Keratinocyte (primary cell): ENCODE data around the gene BRD1. TPM values are rescaled to one million over a fixed set of nuclear protein-coding genes. Genes with fewer than 3 reads are reported as not detected.

Experiments
- DNase-seq: peaks from one replicate; pipeline ENCODE4 v3.0.0-alpha.2; 2011; ENCODE audit warnings: low read depth, missing footprints, low spot score
- FAIRE-seq: peaks from 2 replicates; lab custom pipeline; 2011; peaks lifted over from hg19 to GRCh38; lab: Jason Lieb, UNC
- H2AFZ ChIP-seq: 2 replicates; pipeline ENCODE4 v1.6.0; 2012; ENCODE audit warnings: low read length, control low read depth, inconsistent platforms; ENCODE audit not compliant: control insufficient read depth
- H3K27ac ChIP-seq: 2 replicates; pipeline ENCODE4 v1.5.1; 2011; ENCODE audit warnings: low read length; ENCODE audit not compliant: control insufficient read depth, insufficient read depth
- H3K27me3 ChIP-seq: 3 replicates; pipeline ENCODE4 v1.6.0; 2011; ENCODE audit warnings: low read length; ENCODE audit not compliant: control insufficient read depth, insufficient read depth; ENCODE audit errors: extremely low read depth
- H3K36me3 ChIP-seq, 2 experiments: 2 replicates in 1 of 2; 3 replicates in 1 of 2; pipeline ENCODE4 v1.5.1; 2011; ENCODE audit warnings: low read length in 2 of 2, mild to moderate bottlenecking in 1 of 2; ENCODE audit not compliant: control insufficient read depth in 2 of 2, insufficient read depth in 2 of 2; ENCODE audit errors: extremely low read depth in 1 of 2
- H3K4me1 ChIP-seq: 3 replicates; pipeline ENCODE4 v1.5.1; 2011; ENCODE audit warnings: low read length; ENCODE audit not compliant: control insufficient read depth, insufficient read depth; ENCODE audit errors: extremely low read depth
- H3K4me2 ChIP-seq: 3 replicates; pipeline ENCODE4 v1.6.0; 2011; ENCODE audit warnings: low read depth, low read length; ENCODE audit not compliant: control insufficient read depth, insufficient read depth; ENCODE audit errors: extremely low read depth
- H3K4me3 ChIP-seq, 3 experiments: fragments of 200-600 bp in 1 of 3; sonication (generic) in 1 of 3; 2 replicates in 2 of 3; 3 replicates in 1 of 3; pipeline ENCODE4 v1.5.1; 2011 to 2016; ENCODE audit warnings: low read length in 3 of 3, mild to moderate bottlenecking in 3 of 3, control low read depth in 2 of 3, inconsistent platforms in 1 of 3, low read depth in 1 of 3, mixed read lengths in 1 of 3, mixed run types in 1 of 3, moderate library complexity in 1 of 3; ENCODE audit not compliant: control insufficient read depth in 2 of 3, insufficient read depth in 2 of 3; ENCODE audit errors: extremely low read depth in 1 of 3
- H3K79me2 ChIP-seq: 2 replicates; pipeline ENCODE4 v1.6.0; 2012; ENCODE audit warnings: low read length; ENCODE audit not compliant: control insufficient read depth, insufficient read depth
- H3K9ac ChIP-seq: 3 replicates; pipeline ENCODE4 v1.6.0; 2011; ENCODE audit warnings: low read length; ENCODE audit not compliant: control insufficient read depth, insufficient read depth; ENCODE audit errors: extremely low read depth
- H3K9me1 ChIP-seq: 3 replicates; pipeline ENCODE4 v1.6.0; 2011; ENCODE audit warnings: low read length; ENCODE audit not compliant: control insufficient read depth, insufficient read depth; ENCODE audit errors: extremely low read depth
- H3K9me3 ChIP-seq: 2 replicates; pipeline ENCODE4 v1.5.1; 2012; ENCODE audit warnings: low read depth, low read length; ENCODE audit not compliant: control insufficient read depth
- H4K20me1 ChIP-seq: 3 replicates; pipeline ENCODE4 v1.6.0; 2011; ENCODE audit warnings: low read length; ENCODE audit not compliant: control insufficient read depth, insufficient read depth; ENCODE audit errors: extremely low read depth
- CTCF ChIP-seq, 3 experiments: IDR thresholded peaks in 1 of 3; conservative IDR thresholded peaks in 1 of 3; optimal IDR thresholded peaks in 1 of 3; 2 replicates in 2 of 3; 3 replicates in 1 of 3; pipeline versions ENCODE3 to v1.5.1; 2011; ENCODE audit warnings: low read length in 3 of 3, mild to moderate bottlenecking in 3 of 3, moderate library complexity in 2 of 3, control low read depth in 1 of 3, inconsistent platforms in 1 of 3; ENCODE audit not compliant: insufficient read depth in 2 of 3; ENCODE audit errors: extremely low read depth in 1 of 3
- EZH2 ChIP-seq: IDR thresholded peaks from one replicate; pipeline ENCODE4 v1.6.1; 2012; ENCODE audit warnings: inconsistent platforms, mild to moderate bottlenecking, low read length, moderate library complexity
- dilution Hi-C: fragments of 300-500 bp; cut with MboI; formaldehyde crosslinking; loops from one replicate; pipeline ENCODE4 v1.7.0; 2020; ENCODE audit warnings: low sequenced_read_pairs; ENCODE audit not compliant: extremely low pct_ligation_motif_present
- polyA plus RNA-seq, 5 experiments: library from polyadenylated mRNA; depleted of rRNA in 3 of 5; stranded (reverse) in 3 of 5; stranded (forward) in 1 of 5; unstranded in 1 of 5; fragments of >200 nt; gene quantifications; 1 replicate in 1 of 5; 2 replicates in 3 of 5; 3 replicates in 1 of 5; pipeline versions ENCODE4 v1.2.1 to v1.2.3, GENCODE V29; 2011 to 2012; ENCODE audit warnings: missing spikeins in 2 of 5, low read depth in 1 of 5, low replicate concordance in 1 of 5

The BRD1 gene
- polyA plus RNA-seq, 1 donor (not counting 4 experiments of a cell fraction or from before 2014, with no cell fraction given), result 4.3 TPM

GRCh38 chr22:49775867-49776511, 51.7 kb downstream of the BRD1 start:
- no peak overlapping the region for H2AFZ ChIP-seq
- H3K79me2 ChIP-seq, result peaks cover 20% of the 10 kb centered on the region
- no peak overlapping the region for H3K4me2 ChIP-seq
- TF ChIP-seq EZH2 (no peak), CTCF (optimal IDR thresholded peaks at IDR 0.05 in 1 of 3, IDR thresholded peaks at IDR 0.05 in 1 of 3, conservative IDR thresholded peaks at IDR 0.05 in 1 of 3; ENCODE audit: extremely low read depth in 1 of 3, insufficient read depth in 2 of 3, low read length in 3 of 3) (no peak)
- dilution Hi-C loops, result no loop called here
- H4K20me1 ChIP-seq, result peaks cover 4% of the 10 kb centered on the region
- H3K9me1 ChIP-seq, result no peaks in the 10 kb centered on the region
- FAIRE-seq, result no peak
- no peak for DNase-seq
- no peak overlapping the region for H3K27ac ChIP-seq
- H3K4me1 ChIP-seq, result no peaks in the 10 kb centered on the region
- no peak overlapping the region for H3K4me3 ChIP-seq
- peaks cover 10 to 21% of the 10 kb centered on the region in 2 experiments for H3K36me3 ChIP-seq
- H3K9ac ChIP-seq, result no peak overlapping the region
- H3K9me3 ChIP-seq, result no peaks in the 10 kb centered on the region
- H3K27me3 ChIP-seq, result no peaks in the 10 kb centered on the region

GRCh38 chr22:49775191-49775866, 52.3 kb downstream of the BRD1 start:
- H4K20me1 ChIP-seq, result peaks cover 4% of the 10 kb centered on the region
- DNase-seq (no peak), FAIRE-seq (no peak)
- H3K36me3 ChIP-seq, result peaks cover 10 to 18% of the 10 kb centered on the region in 2 experiments
- H3K4me2 ChIP-seq, result no peak overlapping the region
- H3K79me2 ChIP-seq, result peaks cover 13% of the 10 kb centered on the region
- H3K27me3 ChIP-seq, result no peaks in the 10 kb centered on the region
- no peak overlapping the region for H2AFZ ChIP-seq
- no peak overlapping the region for H3K9ac ChIP-seq
- no peaks in the 10 kb centered on the region for H3K9me1 ChIP-seq
- no peaks in the 10 kb centered on the region for H3K4me1 ChIP-seq
- no peak overlapping the region for H3K27ac ChIP-seq
- TF ChIP-seq CTCF (optimal IDR thresholded peaks at IDR 0.05 in 1 of 3, IDR thresholded peaks at IDR 0.05 in 1 of 3, conservative IDR thresholded peaks at IDR 0.05 in 1 of 3; ENCODE audit: extremely low read depth in 1 of 3, insufficient read depth in 2 of 3, low read length in 3 of 3) (no peak), EZH2 (no peak)
- no peaks in the 10 kb centered on the region for H3K9me3 ChIP-seq
- H3K4me3 ChIP-seq, result no peak overlapping the region
- dilution Hi-C loops, result no loop called here
